Pons (tissue), 1 donor: Measurements from ENCODE around the gene LNX2.

Source experiments
- DNase-seq: peaks from one replicate; pipeline ENCODE4 v3.0.0-alpha.2; 2016; ENCODE audit warnings: low spot score

Gene LNX2

DNA sequence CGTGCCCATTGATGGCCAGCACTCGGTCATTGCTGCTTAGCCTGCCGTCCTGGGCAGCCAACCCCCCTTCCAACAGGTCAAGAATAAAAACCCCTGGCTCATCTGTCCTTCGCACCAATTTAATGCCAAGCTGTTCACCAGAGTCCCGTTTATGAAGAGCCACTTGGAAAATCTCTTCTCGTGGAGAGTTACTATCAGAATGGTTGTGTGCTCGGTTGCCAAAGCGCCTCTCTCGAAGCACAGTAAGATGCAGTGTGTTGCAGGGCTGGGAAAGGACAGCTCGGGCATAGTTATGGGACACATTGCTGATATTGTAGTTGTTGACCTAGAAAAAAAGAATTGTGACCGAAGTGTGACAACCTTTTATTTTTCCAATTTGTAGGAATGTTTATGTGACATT, 57.9 kb downstream of the LNX2 start:
- DNase-seq: no peak

DNA sequence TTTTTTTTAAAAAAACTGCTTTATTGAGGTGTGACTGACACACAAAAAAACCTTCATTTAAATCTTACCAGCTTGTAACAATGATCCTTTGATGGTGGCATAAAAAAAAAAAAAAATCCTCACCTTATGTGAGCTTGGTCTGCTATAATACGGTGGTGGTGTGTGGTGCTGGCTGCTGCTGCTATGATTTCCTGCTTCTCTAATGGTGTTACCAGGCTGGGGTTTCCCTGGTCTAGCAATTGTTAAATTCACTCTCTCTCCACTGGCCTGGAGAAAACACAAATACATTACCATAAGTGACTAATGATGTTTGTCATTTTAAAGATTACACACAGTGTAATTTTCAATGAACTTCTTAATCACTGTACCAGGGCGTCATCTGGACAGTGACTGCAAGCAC, 60.6 kb downstream of the LNX2 start:
- no peak for DNase-seq

DNA sequence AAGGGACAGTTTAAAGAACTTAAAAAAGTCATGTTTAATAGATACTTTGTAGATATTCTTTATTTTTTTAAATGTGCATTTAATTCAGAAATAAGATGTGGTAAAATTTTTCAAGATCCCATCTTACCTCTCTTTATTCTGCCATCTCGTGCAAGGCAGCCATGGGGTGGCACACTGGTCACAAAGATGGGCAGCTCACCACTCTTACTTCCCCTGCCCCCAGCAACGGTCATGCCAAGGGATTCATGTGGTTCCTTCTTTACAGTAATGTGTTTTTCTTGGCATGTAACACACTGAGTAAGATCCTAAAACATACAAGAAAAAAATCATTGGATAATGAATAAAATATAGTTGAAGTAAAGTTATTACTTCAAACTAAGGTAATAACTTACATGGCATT, 64.2 kb downstream of the LNX2 start:
- DNase-seq: peak; percentile 39

DNA sequence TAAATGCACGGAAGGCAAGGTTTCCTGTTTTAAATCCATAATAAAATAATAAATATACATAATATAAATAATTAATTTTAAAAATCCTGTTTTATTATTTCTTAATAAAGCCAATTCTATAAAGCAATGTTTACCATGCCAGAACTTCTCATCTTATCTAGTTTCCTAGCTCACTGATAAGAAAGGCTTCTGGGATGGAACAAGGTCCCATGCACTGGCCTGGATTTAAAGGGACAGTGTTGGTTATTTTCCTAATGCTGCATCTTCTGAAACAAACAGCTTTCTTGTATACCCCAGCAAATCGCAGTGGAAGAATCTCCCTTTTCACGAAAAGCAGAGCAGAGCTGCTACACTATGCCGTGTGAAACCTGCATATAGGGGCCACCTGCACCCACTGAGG, 68.8 kb downstream of the LNX2 start:
- DNase-seq: no peak

DNA sequence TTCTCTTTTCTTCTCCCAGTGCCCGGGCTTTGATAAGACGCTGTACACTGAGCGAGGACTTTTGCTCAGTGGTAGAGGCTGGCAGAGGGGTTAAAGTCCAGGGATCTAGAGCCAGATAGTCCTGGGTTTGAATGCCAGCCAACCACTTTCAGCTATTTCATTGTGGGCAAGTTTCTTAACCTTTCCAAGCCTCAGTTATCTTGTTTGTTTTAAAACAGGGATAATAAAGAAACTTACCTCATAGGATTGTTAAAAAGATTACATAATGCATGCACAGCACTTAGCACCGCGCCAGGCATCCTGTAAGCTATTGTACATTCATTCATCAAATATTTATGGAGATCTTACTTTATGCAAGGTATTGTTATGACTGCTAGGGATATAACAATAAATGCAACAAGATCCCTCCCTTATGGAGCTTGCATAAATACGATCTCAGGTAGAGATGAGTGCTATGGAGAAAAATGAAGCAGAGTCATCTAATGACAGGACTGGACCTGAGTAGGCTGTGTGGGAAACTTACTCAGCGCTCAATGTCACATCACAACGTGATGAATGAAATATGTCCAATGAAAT, 70.8 kb downstream of the LNX2 start:
- no peak for DNase-seq

DNA sequence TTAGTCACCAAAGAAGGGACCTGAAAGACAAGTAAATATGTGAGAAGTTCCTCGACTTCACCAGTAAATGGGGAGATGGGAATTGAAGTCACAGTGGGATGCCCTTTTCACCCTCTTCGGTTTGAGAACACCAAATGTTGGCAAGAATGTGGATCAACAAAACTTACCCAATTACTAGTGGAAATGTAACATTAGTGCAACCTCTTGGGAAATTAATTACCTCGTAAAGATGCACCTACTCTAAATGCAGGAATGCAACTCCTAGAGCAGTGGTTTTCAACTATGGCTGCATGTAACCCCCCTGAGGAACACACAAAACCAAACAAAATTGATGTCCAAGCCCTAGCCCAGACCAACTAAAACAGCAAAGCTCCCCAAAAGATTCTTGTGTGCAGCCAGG, 78.1 kb downstream of the LNX2 start:
- DNase-seq: no peak

DNA sequence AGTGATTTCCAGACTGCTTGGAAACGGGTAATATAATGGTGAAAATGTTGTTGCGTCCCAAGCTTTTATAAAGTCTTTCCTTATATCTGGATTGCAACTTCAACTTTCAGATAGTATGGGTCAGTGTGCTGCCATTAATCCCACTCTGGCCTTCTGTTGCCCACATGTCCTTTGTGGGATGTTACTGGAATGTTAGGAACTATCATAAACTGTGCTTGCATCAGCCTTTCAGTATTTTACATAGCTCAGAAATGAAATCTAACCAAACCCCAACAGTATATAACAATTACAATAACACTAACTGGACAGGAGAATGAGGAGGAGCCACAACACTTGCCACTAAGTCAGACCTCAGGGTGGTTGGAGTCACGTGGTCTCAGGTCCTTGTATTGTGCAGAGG, 78.9 kb downstream of the LNX2 start:
- DNase-seq: no peak

DNA sequence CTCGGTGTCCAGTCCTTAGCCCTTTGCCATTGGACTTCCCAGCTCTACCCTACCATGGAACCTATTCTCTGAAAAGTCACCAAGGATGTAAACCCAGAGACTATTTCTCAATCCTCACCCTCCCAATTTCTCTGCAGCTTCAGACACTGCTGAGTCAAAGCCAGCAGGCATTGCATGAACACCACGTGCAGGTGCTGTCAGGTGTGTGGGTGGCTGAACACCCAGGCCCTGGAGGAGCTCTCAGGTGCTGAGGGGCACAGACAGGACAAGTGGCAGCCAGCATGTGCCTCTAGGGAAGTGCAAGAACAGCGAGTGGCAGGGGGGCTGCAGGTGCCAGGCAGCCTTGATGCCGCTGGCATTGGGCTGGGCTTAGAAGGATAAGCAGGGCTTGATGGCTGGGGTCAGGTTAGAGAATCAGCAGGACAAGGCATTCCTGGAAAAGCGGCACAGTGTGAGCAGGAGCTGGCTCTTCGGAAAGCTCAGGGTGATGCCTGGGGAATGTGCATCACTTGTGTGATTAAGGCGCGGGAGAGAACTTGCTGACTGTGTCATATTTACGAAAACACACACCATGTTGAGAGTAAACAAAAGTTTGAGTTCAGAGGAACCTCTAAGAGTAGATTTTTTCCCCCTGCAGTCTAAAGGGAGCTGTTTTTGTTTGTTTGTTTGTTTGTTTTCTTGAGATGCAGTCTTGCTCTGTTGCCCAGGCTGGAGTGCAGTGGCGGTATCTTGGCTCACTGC, 83.8 kb downstream of the LNX2 start:
- no peak for DNase-seq

DNA sequence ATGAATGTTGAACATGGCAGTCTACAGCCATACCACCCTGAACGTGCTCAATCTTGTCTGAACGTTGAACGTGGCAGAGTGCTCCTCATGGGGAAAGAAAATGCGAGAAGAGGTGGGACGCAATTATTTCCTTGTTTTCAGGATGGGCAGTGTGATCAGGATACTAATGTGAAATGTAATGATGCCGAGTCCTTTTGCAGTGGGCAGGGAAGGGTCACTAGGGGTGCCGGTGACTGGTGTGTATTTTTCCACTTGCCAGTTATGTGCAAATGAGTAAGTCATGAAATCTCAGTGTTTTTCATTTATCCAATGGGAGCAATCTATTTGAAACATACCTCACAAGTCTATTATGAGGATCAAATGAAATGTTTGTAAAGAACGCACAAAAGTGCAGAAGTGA, 84.8 kb downstream of the LNX2 start:
- no peak for DNase-seq

DNA sequence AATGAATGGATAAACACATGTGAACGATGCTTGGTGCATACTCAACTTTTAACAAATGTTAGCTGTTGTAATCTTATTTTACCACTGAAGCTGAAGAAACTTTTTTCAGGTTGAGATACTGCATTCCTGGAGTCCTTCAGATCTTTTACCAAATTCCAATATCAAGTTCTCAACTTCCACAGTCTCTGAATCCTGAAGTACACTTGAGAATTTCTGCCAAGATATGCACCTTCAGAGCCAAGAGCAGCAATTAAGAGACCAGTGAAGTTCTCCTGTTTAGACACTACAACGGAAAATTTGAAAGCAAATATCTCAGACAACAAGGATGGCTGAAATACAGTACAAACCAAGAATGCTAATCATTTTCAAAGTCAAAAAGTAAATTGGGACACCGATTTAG, 85.3 kb downstream of the LNX2 start:
- no peak for DNase-seq

DNA sequence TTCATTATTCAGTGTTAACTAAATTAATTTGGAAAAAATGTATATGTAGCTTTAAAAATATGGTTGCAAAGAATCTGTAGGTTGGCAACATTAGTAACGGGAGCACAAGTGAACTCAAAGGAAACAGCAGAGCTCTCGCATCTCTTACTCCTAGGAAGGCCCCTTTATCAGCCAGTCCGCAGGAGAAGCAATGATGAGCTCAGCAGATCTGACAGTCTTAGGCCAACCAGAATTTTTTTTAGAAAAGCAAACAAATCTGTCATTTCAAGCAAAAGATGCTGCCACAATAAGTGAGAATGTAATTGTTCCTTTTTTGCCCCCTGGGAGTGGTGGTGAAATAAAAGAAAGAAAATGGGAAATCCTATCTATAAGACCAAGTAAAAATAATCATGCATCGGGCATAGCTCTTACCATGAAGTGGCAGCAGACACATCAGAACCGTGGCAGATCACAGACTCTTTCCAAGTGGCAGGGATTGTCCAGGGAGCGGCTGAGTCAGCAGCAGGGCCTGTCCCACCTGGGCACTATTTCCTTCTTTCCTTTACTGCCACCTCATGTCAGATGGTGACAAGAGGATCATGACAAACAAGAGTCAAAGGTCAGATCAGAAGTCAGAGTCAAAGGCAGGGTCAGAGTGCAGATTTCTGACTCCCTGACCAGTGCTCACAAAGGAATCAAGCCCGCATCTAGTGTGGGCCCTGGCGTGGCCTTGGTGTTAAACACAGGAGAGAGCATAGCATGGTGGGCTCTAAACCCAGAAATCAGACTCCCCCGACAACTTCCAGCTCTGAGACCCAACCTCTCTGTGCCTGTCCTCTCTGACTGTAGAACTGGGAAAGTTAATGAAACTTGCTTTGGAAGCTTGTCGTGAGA, 86.0 kb downstream of the LNX2 start:
- DNase-seq: no peak

DNA sequence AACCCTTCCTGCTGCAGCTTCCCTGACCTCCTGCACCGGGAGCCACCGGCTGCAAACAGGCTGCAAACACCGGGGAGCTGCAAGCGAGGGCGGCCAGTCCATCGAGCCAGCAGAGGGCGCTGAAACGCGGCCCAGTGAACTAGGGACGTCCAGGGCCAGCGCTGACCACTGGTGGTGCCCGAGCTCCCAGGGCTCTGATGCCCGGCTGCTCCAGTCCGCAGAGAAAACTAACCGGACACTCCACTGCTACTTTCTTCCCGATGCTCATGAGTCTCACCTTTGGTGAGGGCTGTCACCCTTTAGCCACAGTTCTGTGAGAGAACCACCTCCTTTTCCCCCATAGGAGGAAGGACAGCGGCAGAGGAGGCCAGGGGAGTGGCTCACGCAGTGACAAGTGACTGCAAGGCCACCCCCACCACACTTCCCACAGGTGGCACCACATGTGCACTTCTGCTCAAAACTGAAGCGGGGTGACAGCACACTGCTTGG, 87.1 kb downstream of the LNX2 start:
- DNase-seq: peak; percentile 78

DNA sequence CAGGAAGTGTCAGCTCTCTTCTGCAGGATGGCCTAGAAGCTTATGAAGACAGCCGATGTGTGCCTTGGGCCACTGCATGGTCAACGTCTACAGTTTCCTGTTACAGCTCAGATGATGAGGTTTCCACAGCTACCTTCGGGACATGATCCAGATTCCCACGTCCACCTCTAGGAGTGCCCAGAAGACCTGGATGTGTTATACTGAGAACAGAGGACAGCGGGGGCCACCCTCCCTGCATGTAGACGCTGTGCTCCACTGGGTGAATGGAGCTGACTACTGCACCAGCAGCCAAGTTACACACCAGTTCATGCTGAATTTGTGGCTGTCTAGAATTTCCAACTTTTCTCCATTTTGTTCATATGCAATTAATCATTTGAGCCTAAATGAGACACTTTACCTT, 91.4 kb downstream of the LNX2 start:
- no peak for DNase-seq

DNA sequence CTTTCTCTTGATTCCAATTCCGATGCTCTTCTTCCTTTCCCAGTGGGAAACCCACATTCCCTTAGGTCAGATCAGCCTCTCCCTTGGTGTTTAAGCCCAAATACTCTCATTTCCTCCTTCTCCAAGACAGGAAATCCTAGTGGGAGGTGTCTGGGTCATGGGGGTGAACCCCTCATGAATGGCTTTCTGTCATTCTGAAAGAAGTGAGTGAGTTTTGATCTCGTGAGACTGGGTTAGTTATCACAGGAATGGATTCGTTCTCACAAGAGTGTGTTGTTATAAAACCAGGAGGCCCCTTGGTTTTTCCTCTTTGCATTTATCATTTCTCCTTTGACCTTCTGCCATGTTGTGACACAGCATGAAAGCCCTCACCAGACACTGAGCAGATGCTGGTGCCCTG, 93.8 kb downstream of the LNX2 start:
- DNase-seq: no peak

DNA sequence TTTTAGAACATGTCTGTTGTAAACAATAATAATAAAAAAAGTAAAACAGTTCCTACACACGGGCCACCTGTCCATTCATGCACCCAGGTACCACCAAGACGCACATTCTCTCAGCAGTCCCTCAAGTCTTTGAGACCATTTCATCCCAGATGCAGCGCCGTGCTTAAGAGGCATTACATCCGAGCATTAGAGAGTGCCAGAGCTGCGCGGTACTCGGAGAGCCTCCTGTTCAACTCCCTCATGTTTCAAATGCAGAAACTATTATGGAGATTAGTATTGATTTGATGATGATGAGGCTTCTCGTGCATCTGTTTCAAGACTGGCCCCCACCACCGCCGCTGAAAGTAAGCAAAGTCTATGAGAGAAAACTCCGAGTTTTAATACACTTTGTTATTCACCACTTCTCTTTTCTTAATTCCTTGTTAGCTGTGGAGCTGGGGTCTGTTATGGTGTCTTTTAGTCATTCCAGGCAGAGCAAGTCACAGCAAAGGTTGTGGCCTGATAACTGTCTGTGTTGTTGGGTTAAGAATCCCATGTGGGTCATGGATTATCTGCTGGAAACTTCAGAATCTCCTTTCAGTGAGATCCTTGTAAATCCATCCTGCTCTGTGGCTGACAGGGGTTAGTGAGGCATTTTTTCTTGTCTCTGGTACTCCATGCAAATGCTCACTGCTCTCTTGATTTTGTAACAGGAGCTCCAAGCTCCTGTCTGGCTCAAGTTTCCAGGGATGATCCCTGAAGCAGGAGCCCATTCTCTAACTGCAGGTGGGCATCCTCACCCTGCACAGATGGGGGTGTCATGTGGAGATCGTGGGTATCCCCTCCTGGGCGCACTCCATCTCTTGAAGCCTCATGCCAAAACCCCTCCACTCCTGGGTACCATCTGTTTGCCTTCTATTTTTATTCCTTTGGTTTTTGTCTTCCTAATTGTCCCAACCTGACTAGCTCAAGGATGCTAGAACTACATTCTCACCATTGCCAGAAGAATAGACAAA, 95.1 kb downstream of the LNX2 start:
- no peak for DNase-seq

DNA sequence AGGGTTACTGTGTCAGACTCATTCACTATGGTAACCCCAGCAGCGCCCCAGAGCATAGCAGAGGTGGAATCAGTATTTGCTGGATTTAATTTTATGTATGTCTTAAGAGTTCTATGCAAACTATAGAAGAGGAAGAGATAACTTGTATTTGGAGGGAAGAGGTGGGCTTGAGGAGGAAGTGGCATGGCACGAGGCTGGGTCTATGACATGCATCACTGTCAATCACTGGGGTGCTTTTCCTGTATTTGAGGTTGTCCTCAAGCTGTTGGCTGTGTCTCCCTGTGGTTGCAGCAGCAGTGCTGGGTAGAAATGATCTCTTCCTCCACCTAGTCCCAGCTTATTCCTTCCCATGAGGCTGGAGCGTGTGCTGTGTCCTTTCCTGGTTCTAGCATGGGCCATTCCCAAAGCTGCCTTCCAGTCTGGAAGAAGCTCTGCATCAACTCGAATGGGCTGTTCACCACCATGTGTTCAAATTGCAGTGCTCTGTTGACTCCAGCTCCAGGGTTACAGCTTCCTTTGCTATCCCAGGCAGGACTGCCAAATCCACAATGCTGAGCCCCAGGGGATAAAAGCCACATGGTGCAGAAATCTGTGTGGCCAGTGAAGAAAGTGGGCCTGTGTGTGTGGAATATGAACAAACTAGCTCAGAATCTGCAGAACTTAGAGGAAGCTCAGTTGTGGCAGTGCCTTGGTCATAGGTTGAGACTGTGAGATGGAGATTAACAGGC, 96.8 kb downstream of the LNX2 start:
- DNase-seq: no peak

DNA sequence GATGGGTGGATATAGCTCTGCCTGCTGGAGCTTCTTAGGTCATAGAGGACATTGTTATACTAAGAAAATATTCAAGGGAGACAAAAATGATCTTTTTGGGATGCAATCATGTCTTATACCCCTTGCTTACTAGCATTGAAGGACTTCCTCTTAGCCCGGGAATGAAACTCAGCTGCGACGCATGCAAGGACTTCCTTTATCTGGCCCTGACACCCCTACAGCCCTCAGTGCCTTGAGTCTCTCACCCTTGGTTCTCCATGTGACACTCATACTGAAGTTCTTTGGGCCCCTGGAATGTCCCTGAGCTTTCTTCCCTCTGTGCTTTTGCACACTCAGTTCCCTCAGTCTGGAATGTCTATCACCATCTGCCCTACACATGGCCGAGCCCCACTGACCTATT, 97.5 kb downstream of the LNX2 start:
- peak; percentile 24 for DNase-seq

DNA sequence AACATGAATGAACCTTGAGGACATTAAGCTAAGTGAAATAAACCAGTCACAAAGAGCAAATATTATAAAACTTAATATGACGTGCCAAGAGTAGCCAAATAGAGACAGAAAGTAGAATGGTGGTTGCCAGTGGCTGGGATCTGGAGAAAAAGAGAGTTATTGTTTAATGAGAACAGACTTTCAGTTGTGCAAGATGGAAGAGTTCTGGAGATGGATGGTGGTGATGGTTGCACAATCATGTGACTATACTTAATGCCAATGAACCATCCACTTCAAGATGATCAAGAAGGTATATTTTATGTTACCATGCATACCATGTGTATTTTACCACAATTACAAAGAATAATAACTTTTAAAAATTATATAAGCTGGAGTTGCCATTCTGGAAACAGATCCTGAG, 104.2 kb downstream of the LNX2 start:
- no peak for DNase-seq

DNA sequence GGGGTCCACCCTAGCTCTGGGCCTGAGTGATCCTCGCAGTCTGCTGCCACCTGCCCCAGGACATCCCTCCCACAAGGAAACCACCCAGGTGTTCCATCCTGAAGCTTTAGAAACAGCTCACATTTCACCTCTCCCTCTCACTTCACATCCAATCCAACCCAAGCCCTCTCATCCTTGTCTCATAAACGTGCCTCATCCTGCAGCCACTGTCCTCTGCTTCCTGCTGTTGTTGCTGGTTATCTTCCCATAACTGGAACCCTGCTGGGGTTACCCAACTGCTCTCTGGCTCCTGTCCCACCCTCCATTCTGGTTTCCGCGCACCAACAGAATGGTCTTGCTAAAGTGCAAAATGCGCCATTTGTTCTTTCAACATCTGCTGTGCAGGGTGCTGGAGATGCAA, 110.2 kb downstream of the LNX2 start:
- no peak for DNase-seq

DNA sequence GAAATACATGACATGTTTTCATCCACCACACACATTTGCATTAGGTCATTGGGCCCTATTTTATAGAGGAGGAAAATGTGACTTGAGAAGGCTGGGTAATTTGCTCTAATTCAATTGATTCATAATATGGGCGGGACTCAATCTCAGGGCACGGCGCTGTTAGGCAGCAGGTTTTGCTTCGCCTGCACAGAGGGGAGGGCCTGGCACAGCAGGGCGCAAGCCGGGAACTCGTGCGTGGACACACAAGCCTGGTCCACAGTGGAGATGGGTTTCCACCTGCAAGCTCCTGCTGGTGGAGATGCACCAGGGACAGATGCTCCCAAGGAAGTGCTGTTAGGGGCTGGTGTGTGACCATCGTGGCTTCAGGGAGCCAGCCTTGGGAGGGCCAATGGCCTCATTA, 111.5 kb downstream of the LNX2 start:
- DNase-seq: no peak

DNA sequence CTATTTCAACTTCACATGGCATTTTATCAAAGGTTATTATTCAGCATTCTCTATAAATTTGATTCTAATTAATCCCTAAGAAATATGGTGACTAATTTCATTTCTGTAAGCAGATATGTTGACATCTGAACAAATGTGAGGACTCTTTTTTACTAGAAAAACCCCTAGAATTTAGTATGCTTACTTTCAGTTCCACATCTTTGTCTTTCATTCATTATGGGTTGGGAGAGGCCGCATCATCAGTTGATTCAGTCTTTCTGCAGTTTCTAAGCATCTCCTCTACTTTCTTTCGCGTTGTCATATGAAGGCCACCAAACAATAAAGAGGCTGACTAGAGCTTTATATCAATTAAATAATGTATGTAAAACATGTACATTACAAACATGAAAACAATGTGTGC, 114.5 kb downstream of the LNX2 start:
- DNase-seq: no peak
